Loucy (cell line): ENCODE results near the gene PEX5L.
A peak's percentile ranks its signal among the peaks of the same experiment; 100 is the strongest.

Experiments used
- H2AFZ ChIP-seq: fragments of 200-600 bp; sonication (generic); 2 replicates; pipeline ENCODE4 v1.6.0; 2016; ENCODE audit warnings: antibody characterized with exemption, mild to moderate bottlenecking, low read length, moderate library complexity
- H3F3A ChIP-seq: fragments of 200-600 bp; 2 replicates; pipeline ENCODE4 v1.6.0; 2016; ENCODE audit warnings: antibody characterized with exemption, low read depth, mild to moderate bottlenecking
- H3K27me3 ChIP-seq: fragments of 200-600 bp; sonication (generic); 2 replicates; pipeline ENCODE4 v1.6.1; 2014; ENCODE audit warnings: low read length, mild to moderate bottlenecking; ENCODE audit not compliant: insufficient read depth, poor library complexity, severe bottlenecking
- H3K36me3 ChIP-seq: fragments of 200-600 bp; sonication (generic); 2 replicates; pipeline ENCODE4 v1.6.1; 2016; ENCODE audit warnings: low read length; ENCODE audit not compliant: insufficient read depth
- H3K4me1 ChIP-seq: fragments of 200-600 bp; sonication (generic); 2 replicates; pipeline ENCODE4 v1.5.1; 2014; ENCODE audit warnings: low read length, mild to moderate bottlenecking; ENCODE audit not compliant: insufficient read depth, poor library complexity, severe bottlenecking
- H3K4me2 ChIP-seq: fragments of 200-600 bp; sonication (generic); 2 replicates; pipeline ENCODE4 v1.6.0; 2014; ENCODE audit warnings: antibody characterized with exemption, low read length, low read depth, mild to moderate bottlenecking; ENCODE audit not compliant: poor library complexity, severe bottlenecking
- H3K4me3 ChIP-seq: fragments of 200-600 bp; sonication (generic); 2 replicates; pipeline ENCODE4 v1.5.1; 2014; ENCODE audit warnings: low read length, mild to moderate bottlenecking, mixed read lengths; ENCODE audit not compliant: poor library complexity, severe bottlenecking
- H3K79me2 ChIP-seq: fragments of 200-600 bp; sonication (generic); 2 replicates; pipeline ENCODE4 v1.6.1; 2014; ENCODE audit warnings: low read length; ENCODE audit not compliant: insufficient read depth
- H3K9ac ChIP-seq: fragments of 200-600 bp; sonication (generic); 2 replicates; pipeline ENCODE4 v1.6.0; 2014; ENCODE audit warnings: mild to moderate bottlenecking, low read depth, low read length, moderate library complexity; ENCODE audit not compliant: poor library complexity, severe bottlenecking
- H3K9me2 ChIP-seq: fragments of 200-600 bp; sonication (generic); replicated peaks from 2 replicates; pipeline ENCODE4 v1.6.1; 2016; ENCODE audit warnings: low read depth, low read length, mixed read lengths
- H3K9me3 ChIP-seq: fragments of 200-600 bp; sonication (generic); 2 replicates; pipeline ENCODE4 v1.6.1; 2014; ENCODE audit warnings: mild to moderate bottlenecking, antibody characterized with exemption, low read length, low read depth; ENCODE audit not compliant: insufficient read depth
- H4K20me1 ChIP-seq: fragments of 200-600 bp; sonication (generic); 2 replicates; pipeline ENCODE4 v1.6.0; 2014; ENCODE audit warnings: antibody characterized with exemption, low read length, mild to moderate bottlenecking; ENCODE audit not compliant: insufficient read depth, poor library complexity, severe bottlenecking
- EZH2phosphoT487 ChIP-seq: fragments of 200-600 bp; IDR thresholded peaks from 2 replicates; pipeline ENCODE4 v1.6.1; 2018; ENCODE audit warnings: antibody characterized with exemption, mild to moderate bottlenecking, moderate library complexity, borderline replicate concordance
- TF ChIP-seq, protein P1 (sequence below): fragments of 200-600 bp; sonication (generic); conservative IDR thresholded peaks from 2 replicates; pipeline ENCODE4 v1.5.1; 2014; ENCODE audit warnings: mild to moderate bottlenecking, antibody characterized with exemption, low read length

PEX5L gene

DNA sequence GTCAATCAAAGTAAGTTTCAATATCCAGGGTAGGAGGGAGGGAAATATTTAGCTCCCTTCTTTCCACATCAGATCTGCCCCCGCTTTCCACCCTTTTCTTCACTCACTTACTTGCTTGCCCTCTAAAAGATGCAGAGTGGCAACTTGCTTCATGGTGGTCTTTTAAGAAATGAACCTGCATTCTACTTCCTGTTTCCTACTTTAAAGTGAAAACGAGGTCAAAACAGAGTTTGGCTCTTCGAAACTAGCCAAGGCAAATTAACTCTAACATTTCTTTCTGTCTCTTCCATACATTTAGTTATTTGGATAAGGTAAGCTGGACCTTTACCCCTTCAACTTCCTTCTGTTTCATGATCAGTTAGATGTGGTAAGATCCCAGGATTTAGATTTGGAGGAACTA is 34.2 kb upstream of the PEX5L start:
- Histone ChIP-seq H3K36me3 (no peaks in the 10 kb centered on the region), H3K4me1 (peaks cover 6% of the 10 kb centered on the region), H3K27me3 (no peaks in the 10 kb centered on the region), H3K4me3 (no peak overlapping the region), H4K20me1 (no peaks in the 10 kb centered on the region), H3K9me2 (no peaks in the 10 kb centered on the region), H3K4me2 (no peak overlapping the region), H3K79me2 (no peaks in the 10 kb centered on the region), H2AFZ (peak overlapping the region; percentile 74), H3F3A (no peaks in the 10 kb centered on the region), H3K9me3 (no peaks in the 10 kb centered on the region), H3K9ac (no peak overlapping the region)
- TF ChIP-seq, protein P1, sequence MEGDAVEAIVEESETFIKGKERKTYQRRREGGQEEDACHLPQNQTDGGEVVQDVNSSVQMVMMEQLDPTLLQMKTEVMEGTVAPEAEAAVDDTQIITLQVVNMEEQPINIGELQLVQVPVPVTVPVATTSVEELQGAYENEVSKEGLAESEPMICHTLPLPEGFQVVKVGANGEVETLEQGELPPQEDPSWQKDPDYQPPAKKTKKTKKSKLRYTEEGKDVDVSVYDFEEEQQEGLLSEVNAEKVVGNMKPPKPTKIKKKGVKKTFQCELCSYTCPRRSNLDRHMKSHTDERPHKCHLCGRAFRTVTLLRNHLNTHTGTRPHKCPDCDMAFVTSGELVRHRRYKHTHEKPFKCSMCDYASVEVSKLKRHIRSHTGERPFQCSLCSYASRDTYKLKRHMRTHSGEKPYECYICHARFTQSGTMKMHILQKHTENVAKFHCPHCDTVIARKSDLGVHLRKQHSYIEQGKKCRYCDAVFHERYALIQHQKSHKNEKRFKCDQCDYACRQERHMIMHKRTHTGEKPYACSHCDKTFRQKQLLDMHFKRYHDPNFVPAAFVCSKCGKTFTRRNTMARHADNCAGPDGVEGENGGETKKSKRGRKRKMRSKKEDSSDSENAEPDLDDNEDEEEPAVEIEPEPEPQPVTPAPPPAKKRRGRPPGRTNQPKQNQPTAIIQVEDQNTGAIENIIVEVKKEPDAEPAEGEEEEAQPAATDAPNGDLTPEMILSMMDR, result no peak
- no peak for TF ChIP-seq EZH2phosphoT487

DNA sequence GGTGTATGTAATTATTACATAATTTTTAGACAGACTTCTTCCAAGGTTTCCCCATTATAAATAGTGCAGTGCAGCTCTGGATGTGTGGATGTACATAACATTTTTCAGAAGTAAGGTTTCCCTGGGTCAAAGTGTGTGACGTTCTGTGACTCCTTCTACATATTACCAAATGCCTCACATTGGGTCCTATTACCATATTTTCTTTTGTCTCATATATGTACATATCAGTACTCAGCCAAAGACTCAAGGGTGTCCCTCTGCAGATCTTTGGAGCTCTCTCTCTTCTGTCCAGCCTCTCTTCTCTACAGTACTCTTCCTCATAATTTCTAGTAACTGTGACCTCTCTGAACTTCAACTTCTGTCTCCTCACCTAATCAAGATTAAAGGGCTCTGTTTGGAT is 31.3 kb upstream of the PEX5L start:
- TF ChIP-seq, protein P1, result no peak
- TF ChIP-seq EZH2phosphoT487, result no peak
- Histone ChIP-seq H4K20me1 (no peaks in the 10 kb centered on the region), H3K79me2 (no peaks in the 10 kb centered on the region), H3F3A (no peaks in the 10 kb centered on the region), H3K27me3 (no peaks in the 10 kb centered on the region), H3K9ac (no peak overlapping the region), H3K9me2 (no peaks in the 10 kb centered on the region), H3K4me3 (no peak overlapping the region), H2AFZ (peak overlapping the region; percentile 53), H3K9me3 (no peaks in the 10 kb centered on the region), H3K4me2 (no peak overlapping the region), H3K36me3 (no peaks in the 10 kb centered on the region), H3K4me1 (peaks cover 6% of the 10 kb centered on the region)

DNA sequence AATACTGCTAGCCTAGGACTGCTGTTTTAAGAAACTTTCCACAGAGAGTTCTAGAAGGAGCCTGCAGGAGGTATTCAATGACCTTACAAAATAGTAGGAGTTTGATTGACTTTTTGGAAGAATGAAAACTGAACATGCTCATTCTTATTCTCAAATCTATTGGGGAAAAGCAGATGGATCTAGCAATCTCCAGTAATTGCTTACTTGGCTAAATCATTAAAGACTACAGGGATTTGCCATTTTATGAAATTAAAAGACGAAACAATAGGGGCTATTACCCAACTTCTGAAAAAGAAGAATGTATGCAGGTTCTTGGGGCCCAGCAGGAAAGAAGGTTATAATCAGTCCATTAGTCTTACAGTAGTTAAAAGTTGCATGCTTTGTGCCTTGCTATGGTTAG is 29.9 kb upstream of the PEX5L start:
- Histone ChIP-seq H3K4me3 (no peak overlapping the region), H3F3A (no peaks in the 10 kb centered on the region), H2AFZ (no peak overlapping the region), H3K9ac (no peak overlapping the region), H3K79me2 (no peaks in the 10 kb centered on the region), H3K36me3 (no peaks in the 10 kb centered on the region), H3K4me1 (peaks cover 6% of the 10 kb centered on the region), H3K27me3 (no peaks in the 10 kb centered on the region), H4K20me1 (no peaks in the 10 kb centered on the region), H3K4me2 (no peak overlapping the region), H3K9me3 (no peaks in the 10 kb centered on the region), H3K9me2 (no peaks in the 10 kb centered on the region)
- TF ChIP-seq EZH2phosphoT487, result no peak
- TF ChIP-seq, protein P1, result no peak
